NCI-H2107 treated with DMSO at 0.1 percent for 48 hours (cell line): ENCODE measurements around the gene PDE6A.

Experiments used
- DNase-seq: peaks from one replicate; lab custom pipeline; 2025; ENCODE audit not compliant: unreplicated experiment; lab: John Stamatoyannopoulos, UW

The PDE6A gene

GRCh38 chr5:149820012-149820411 is 124.6 kb downstream of the PDE6A start:
- DNase-seq: no peak

GRCh38 chr5:149818116-149818515 is 126.5 kb downstream of the PDE6A start:
- DNase-seq: no peak

- no peak for DNase-seq
These were observed 127.0 kb downstream of the PDE6A start for GRCh38 chr5:149817539-149818060.

- no peak for DNase-seq
These were observed 127.9 kb downstream of the PDE6A start for GRCh38 chr5:149816661-149817060.

GRCh38 chr5:149811453-149811852 is 133.1 kb downstream of the PDE6A start:
- DNase-seq: no peak

GRCh38 chr5:149810856-149811255 is 133.7 kb downstream of the PDE6A start:
- DNase-seq: no peak

GRCh38 chr5:149809931-149810691 is 134.5 kb downstream of the PDE6A start:
- peak; percentile 82 for DNase-seq

- no peak for DNase-seq
These were observed 136.2 kb downstream of the PDE6A start for GRCh38 chr5:149808264-149808982.
